Breast epithelium (tissue), 3 donors: Measurements from ENCODE around the gene KEAP1.

Experiments used
- CTCF ChIP-seq, 3 donors: fragments of 450-650 bp; IDR thresholded peaks; one replicate each; pipeline ENCODE4 v1.5.1; 2016 to 2017; ENCODE audit warnings: antibody characterized with exemption in 3 of 3, mild to moderate bottlenecking in 3 of 3, moderate library complexity in 3 of 3
- POLR2AphosphoS5 ChIP-seq, 3 donors: sonication (generic); formaldehyde crosslinking; IDR thresholded peaks; one replicate each; pipeline ENCODE4 v1.6.1; 2017; ENCODE audit warnings: antibody characterized with exemption in 3 of 3

GRCh38 chr19:10442698-10443097 lies 60.5 kb downstream of the KEAP1 start:
- no peak for TF ChIP-seq CTCF (IDR thresholded peaks at IDR 0.05)
- TF ChIP-seq POLR2AphosphoS5 (IDR thresholded peaks at IDR 0.05), result no peak
